Fibroblast of lung (primary cell): ENCODE results near the gene LSM2. TPM values are rescaled to one million over a fixed set of nuclear protein-coding genes. Genes with fewer than 3 reads are reported as not detected.
"Not testable (repeated sequence)": the region's sequence is repeated elsewhere in the genome, so short reads cannot be mapped to it uniquely, and the experiment has no call there.

Experiments
- DNase-seq, 2 donors: peaks; one replicate each; pipeline versions ENCODE4 v3.0.0 to v3.0.0-alpha.2; 2010; ENCODE audit warnings: low read depth in 2 of 2
- H2AFZ ChIP-seq: 2 replicates; pipeline ENCODE4 v1.5.1; 2012; ENCODE audit warnings: low read length, control low read depth, inconsistent platforms
- H3K27ac ChIP-seq: 2 replicates; pipeline ENCODE4 v1.5.1; 2011; ENCODE audit warnings: low read length, control low read depth; ENCODE audit not compliant: insufficient read depth
- H3K27me3 ChIP-seq: 2 replicates; pipeline ENCODE4 v1.5.1; 2011; ENCODE audit warnings: mild to moderate bottlenecking, low read length; ENCODE audit not compliant: control insufficient read depth, insufficient read depth
- H3K36me3 ChIP-seq: 2 replicates; pipeline ENCODE4 v1.5.1; 2011; ENCODE audit warnings: low read length; ENCODE audit not compliant: control insufficient read depth, insufficient read depth
- H3K4me1 ChIP-seq: 2 replicates; pipeline ENCODE4 v1.5.1; 2011; ENCODE audit warnings: low read length; ENCODE audit not compliant: control insufficient read depth, insufficient read depth; ENCODE audit errors: extremely low read depth
- H3K4me2 ChIP-seq: 2 replicates; pipeline ENCODE4 v1.5.1; 2011; ENCODE audit warnings: low read length, control low read depth; ENCODE audit not compliant: insufficient read depth; ENCODE audit errors: extremely low read depth
- H3K4me3 ChIP-seq, 4 experiments: fragments of 200-600 bp in 1 of 4; sonication (generic) in 1 of 4; replicated peaks in 1 of 4; 2 replicates each; pipeline ENCODE4 v1.5.1; 2011 to 2016; ENCODE audit warnings: low read length in 4 of 4, low read depth in 3 of 4, mild to moderate bottlenecking in 3 of 4, control low read depth in 2 of 4, inconsistent platforms in 1 of 4, mixed read lengths in 1 of 4; ENCODE audit not compliant: insufficient read depth in 1 of 4; ENCODE audit errors: control extremely low read depth in 1 of 4
- H3K79me2 ChIP-seq: 2 replicates; pipeline ENCODE4 v1.5.1; 2012; ENCODE audit warnings: mild to moderate bottlenecking, low read length, inconsistent platforms; ENCODE audit not compliant: control insufficient read depth, insufficient read depth
- H3K9ac ChIP-seq: 2 replicates; pipeline ENCODE4 v1.5.1; 2011; ENCODE audit warnings: mild to moderate bottlenecking, low read length, control low read depth; ENCODE audit not compliant: insufficient read depth
- H3K9me3 ChIP-seq: 2 replicates; pipeline ENCODE4 v1.5.1; 2012; ENCODE audit warnings: low read depth, low read length; ENCODE audit not compliant: control insufficient read depth, insufficient read depth
- H4K20me1 ChIP-seq: 2 replicates; pipeline ENCODE4 v1.5.1; 2011; ENCODE audit warnings: low read length; ENCODE audit not compliant: control insufficient read depth, insufficient read depth; ENCODE audit errors: extremely low read depth
- CTCF ChIP-seq, 2 donors: IDR thresholded peaks in 1 of 2; conservative IDR thresholded peaks in 1 of 2; 1 replicate in 1 of 2; 2 replicates in 1 of 2; pipeline ENCODE4 v1.5.1; 2011 to 2012; ENCODE audit warnings: low read length in 2 of 2, control low read depth in 1 of 2, inconsistent platforms in 1 of 2, low read depth in 1 of 2, mild to moderate bottlenecking in 1 of 2
- EZH2 ChIP-seq: IDR thresholded peaks from 2 replicates; pipeline ENCODE4 v1.5.1; 2012; ENCODE audit warnings: low read length, control low read depth, mild to moderate bottlenecking; ENCODE audit errors: missing control alignments
- polyA plus RNA-seq, 2 donors: library from polyadenylated mRNA; depleted of rRNA in 1 of 2; stranded (reverse) in 1 of 2; unstranded in 1 of 2; fragments of >200 nt; gene quantifications; 2 replicates each; pipeline ENCODE4 v1.2.1, GENCODE V29; 2011 to 2012; ENCODE audit warnings: missing spikeins in 1 of 2
- total RNA-seq: library from RNA; depleted of rRNA; stranded (reverse); fragments of >200 nt; gene quantifications from 2 replicates; pipeline ENCODE4 v1.2.1, GENCODE V29; 2014

LSM2 gene
- total and polyA plus RNA-seq, 2 donors (not counting 1 experiment from before 2014, with no cell fraction given): 24.3 to 34.7 TPM

GRCh38 chr6:31825553-31825952, 18.8 kb upstream of the LSM2 start:
- peaks cover 14% of the 10 kb centered on the region for H3K79me2 ChIP-seq
- H3K4me1 ChIP-seq: peaks cover 6% of the 10 kb centered on the region
- no peak overlapping the region for H3K4me2 ChIP-seq
- no peak overlapping the region for H3K4me3 ChIP-seq
- DNase-seq: no peak
- no peaks in the 10 kb centered on the region for H3K9me3 ChIP-seq
- TF ChIP-seq CTCF (conservative IDR thresholded peaks at IDR 0.05 in 1 of 2, IDR thresholded peaks at IDR 0.05 in 1 of 2; ENCODE audit: low read depth in 1 of 2, low read length in 2 of 2): no peak
- no peak overlapping the region for H3K27ac ChIP-seq
- H3K27me3 ChIP-seq: no peaks in the 10 kb centered on the region
- H4K20me1 ChIP-seq: no peaks in the 10 kb centered on the region
- no peaks in the 10 kb centered on the region for H3K36me3 ChIP-seq
- no peak overlapping the region for H2AFZ ChIP-seq
- H3K9ac ChIP-seq: no peak overlapping the region

DNA sequence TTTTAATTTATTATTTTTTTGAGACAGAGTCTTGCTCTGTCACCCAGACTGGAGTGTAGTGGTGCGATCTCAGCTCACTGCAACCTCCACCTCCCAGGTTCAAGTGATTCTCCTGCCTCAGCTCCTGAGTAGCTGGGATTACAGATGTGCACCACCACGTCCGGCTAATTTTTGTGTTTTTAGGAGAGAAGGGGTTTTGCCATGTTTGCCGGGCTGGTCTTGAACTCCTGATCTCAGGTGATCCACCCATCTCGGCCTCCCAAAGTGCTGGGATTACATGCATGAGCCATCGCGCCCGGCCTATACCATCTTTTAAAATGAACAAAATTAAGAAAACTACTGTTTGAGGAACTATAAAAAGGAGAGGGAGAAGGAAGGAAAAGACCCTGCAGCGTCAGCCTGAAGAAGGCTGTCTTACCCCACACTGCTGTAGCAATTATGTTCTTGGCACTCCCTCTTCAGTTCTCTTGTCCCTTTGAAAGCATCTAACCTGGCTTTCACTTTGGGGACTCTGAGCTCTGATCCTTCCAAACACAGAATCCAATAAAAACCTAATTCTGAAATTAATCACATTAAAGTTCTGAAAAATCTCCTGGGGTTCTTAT, 16.9 kb upstream of the LSM2 start:
- H3K4me2 ChIP-seq, H3K79me2 ChIP-seq, H3K4me3 ChIP-seq, H3K9ac ChIP-seq, H3K27ac ChIP-seq, H3K9me3 ChIP-seq, DNase-seq, H2AFZ ChIP-seq, H3K4me1 ChIP-seq, H3K36me3 ChIP-seq, H4K20me1 ChIP-seq, H3K27me3 ChIP-seq: not testable (repeated sequence)

GRCh38 chr6:31822036-31822821, 15.5 kb upstream of the LSM2 start:
- H2AFZ ChIP-seq: peak overlapping the region; percentile 36
- TF ChIP-seq EZH2 (no peak), CTCF (conservative IDR thresholded peaks at IDR 0.05 in 1 of 2, IDR thresholded peaks at IDR 0.05 in 1 of 2; ENCODE audit: low read depth in 1 of 2, low read length in 2 of 2) (no peak)
- H3K36me3 ChIP-seq: no peaks in the 10 kb centered on the region
- peaks cover 17% of the 10 kb centered on the region for H3K79me2 ChIP-seq
- DNase-seq: peak; percentile 76 to 92
- H3K9me3 ChIP-seq: no peaks in the 10 kb centered on the region
- H3K4me2 ChIP-seq: peak overlapping the region; percentile 98
- H3K9ac ChIP-seq: peak overlapping the region; percentile 58
- H3K27ac ChIP-seq: peak overlapping the region; percentile 84
- no peaks in the 10 kb centered on the region for H3K27me3 ChIP-seq
- peak overlapping the region; percentile 61 to 76 (median 66) for H3K4me3 ChIP-seq
- H4K20me1 ChIP-seq: no peaks in the 10 kb centered on the region
- H3K4me1 ChIP-seq: peaks cover 9% of the 10 kb centered on the region
